CD4-positive, alpha-beta T cell (primary cell): ENCODE measurements around the gene HIPK2. TPM values are rescaled to one million over a fixed set of nuclear protein-coding genes. Genes with fewer than 3 reads are reported as not detected.

ENCODE experiments used
- ATAC-seq: fragments of 200-7000 bp; cut with Tn5 transposase; one replicate; pipeline ENCODE4 v1.10.0; 2022; ENCODE audit warnings: mild to moderate bottlenecking; ENCODE audit not compliant: poor library complexity
- CTCF ChIA-PET: fragments of 350-600 bp; sonication (Branson Sonifier 250); formaldehyde crosslinking; loops from one replicate; lab custom pipeline; 2021; ENCODE audit warnings: antibody characterized with exemption, inconsistent platforms; lab: Charles Lee
- POLR2A ChIA-PET: fragments of 350-600 bp; sonication (Branson Sonifier 250); formaldehyde crosslinking; loops from one replicate; lab custom pipeline; 2021; ENCODE audit warnings: antibody characterized with exemption, inconsistent platforms; lab: Charles Lee
- DNase-seq, 14 experiments: peaks; one replicate each; pipeline ENCODE4 v3.0.0-alpha.2; 2013 to 2020; ENCODE audit warnings: mixed read lengths in 2 of 14
- H3K27ac ChIP-seq, 2 donors: one replicate each; pipeline versions ENCODE4 v1.5.1 to v1.7.0; 2013; ENCODE audit warnings: low read length in 2 of 2, low read depth in 1 of 2, mild to moderate bottlenecking in 1 of 2
- H3K27me3 ChIP-seq, 2 experiments: 1 replicate in 1 of 2; 2 replicates in 1 of 2; pipeline versions ENCODE4 v1.6.1 to v1.7.0; 2013; ENCODE audit warnings: low read length in 2 of 2, control low read depth in 1 of 2, mild to moderate bottlenecking in 1 of 2, moderate library complexity in 1 of 2; ENCODE audit not compliant: insufficient read depth in 2 of 2, control insufficient read depth in 1 of 2
- H3K36me3 ChIP-seq: one replicate; pipeline ENCODE4 v1.6.1; 2013; ENCODE audit warnings: low read length, control low read depth; ENCODE audit not compliant: insufficient read depth
- H3K4me1 ChIP-seq: one replicate; pipeline ENCODE4 v1.6.1; 2013; ENCODE audit warnings: low read length, control low read depth; ENCODE audit not compliant: insufficient read depth
- H3K4me3 ChIP-seq: one replicate; pipeline ENCODE4 v1.5.1; 2013; ENCODE audit warnings: mild to moderate bottlenecking, low read length, moderate library complexity
- H3K9me3 ChIP-seq, 2 experiments: 1 replicate in 1 of 2; 2 replicates in 1 of 2; pipeline versions ENCODE4 v1.6.1 to v1.7.0; 2013; ENCODE audit warnings: low read length in 2 of 2, mild to moderate bottlenecking in 2 of 2, control low read depth in 1 of 2, moderate library complexity in 1 of 2; ENCODE audit not compliant: control insufficient read depth in 1 of 2, insufficient read depth in 1 of 2
- H3K27ac Mint-ChIP-seq: one replicate; pipeline ENCODE4 v1.8.0; 2020; ENCODE audit warnings: mixed read lengths
- H3K27me3 Mint-ChIP-seq: one replicate; pipeline ENCODE4 v1.8.0; 2021; ENCODE audit warnings: mixed read lengths
- H3K36me3 Mint-ChIP-seq: one replicate; pipeline ENCODE4 v1.8.0; 2021; ENCODE audit warnings: low read depth, mixed read lengths
- H3K4me1 Mint-ChIP-seq: one replicate; pipeline ENCODE4 v1.8.0; 2021; ENCODE audit warnings: low read depth, mixed read lengths
- H3K4me3 Mint-ChIP-seq: one replicate; pipeline ENCODE4 v1.8.0; 2020; ENCODE audit warnings: mild to moderate bottlenecking, mixed read lengths
- H3K9me3 Mint-ChIP-seq: one replicate; pipeline ENCODE4 v1.8.0; 2020; ENCODE audit warnings: mixed read lengths
- intact Hi-C, 2 experiments: fragments of 100-400 bp; cut with DNase I in 1 of 2; cut with micrococcal nuclease in 1 of 2; formaldehyde crosslinking; loops; one replicate each; pipeline versions ENCODE4 v1.15.1 to v1.9.0; 2023 to 2025; cut with DNase I, micrococcal nuclease
- total RNA-seq, 174 experiments: library from RNA in 2 of 174; stranded (reverse) in 2 of 174; gene quantifications; one replicate each; pipeline ENCODE4 v1.2.3 and lab custom pipeline; 2021 to 2026
- TF ChIP-seq, protein P1 (sequence below): fragments of 200-600 bp; IDR thresholded peaks from one replicate; pipeline ENCODE4 v1.8.0; 2022; ENCODE audit warnings: antibody characterized with exemption, mild to moderate bottlenecking

HIPK2 gene
- total RNA-seq, 2 experiments from 2014 or later, result 36.5 to 37.0 TPM

DNA sequence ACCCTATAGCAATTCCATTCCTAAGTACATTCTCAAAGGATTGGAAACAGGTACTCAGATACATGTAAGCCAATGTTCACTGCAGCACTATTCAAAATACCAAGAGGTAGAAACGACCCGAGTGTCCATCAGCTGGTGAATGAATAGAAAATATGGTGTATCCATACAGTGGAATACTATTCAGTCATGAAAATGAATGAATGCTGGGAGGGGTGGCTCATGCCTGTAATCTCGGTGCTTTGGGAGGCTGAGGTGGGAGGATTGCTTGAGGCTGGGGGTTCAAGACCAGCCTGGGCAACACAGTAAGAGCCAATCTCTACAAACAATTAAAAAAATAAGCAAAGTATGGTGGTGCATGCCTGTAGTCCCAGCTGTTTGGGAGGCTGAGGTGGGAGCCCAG lies 191.5 kb downstream of the HIPK2 start:
- Mint-ChIP-seq H3K4me1 (peaks cover 13% of the 10 kb centered on the region), H3K36me3 (peaks cover 93% of the 10 kb centered on the region), H3K4me3 (no peak overlapping the region), H3K27me3 (no peaks in the 10 kb centered on the region), H3K27ac (no peak overlapping the region), H3K9me3 (no peaks in the 10 kb centered on the region)
- Histone ChIP-seq H3K4me1 (peaks cover 4% of the 10 kb centered on the region), H3K27ac (no peak overlapping the region), H3K9me3 (no peaks in the 10 kb centered on the region), H3K36me3 (peaks cover 57% of the 10 kb centered on the region), H3K4me3 (no peak overlapping the region), H3K27me3 (no peaks in the 10 kb centered on the region)
- intact Hi-C loops, result no loop called here
- DNase-seq (no peak), ATAC-seq (no peak)
- TF ChIP-seq, protein P1, sequence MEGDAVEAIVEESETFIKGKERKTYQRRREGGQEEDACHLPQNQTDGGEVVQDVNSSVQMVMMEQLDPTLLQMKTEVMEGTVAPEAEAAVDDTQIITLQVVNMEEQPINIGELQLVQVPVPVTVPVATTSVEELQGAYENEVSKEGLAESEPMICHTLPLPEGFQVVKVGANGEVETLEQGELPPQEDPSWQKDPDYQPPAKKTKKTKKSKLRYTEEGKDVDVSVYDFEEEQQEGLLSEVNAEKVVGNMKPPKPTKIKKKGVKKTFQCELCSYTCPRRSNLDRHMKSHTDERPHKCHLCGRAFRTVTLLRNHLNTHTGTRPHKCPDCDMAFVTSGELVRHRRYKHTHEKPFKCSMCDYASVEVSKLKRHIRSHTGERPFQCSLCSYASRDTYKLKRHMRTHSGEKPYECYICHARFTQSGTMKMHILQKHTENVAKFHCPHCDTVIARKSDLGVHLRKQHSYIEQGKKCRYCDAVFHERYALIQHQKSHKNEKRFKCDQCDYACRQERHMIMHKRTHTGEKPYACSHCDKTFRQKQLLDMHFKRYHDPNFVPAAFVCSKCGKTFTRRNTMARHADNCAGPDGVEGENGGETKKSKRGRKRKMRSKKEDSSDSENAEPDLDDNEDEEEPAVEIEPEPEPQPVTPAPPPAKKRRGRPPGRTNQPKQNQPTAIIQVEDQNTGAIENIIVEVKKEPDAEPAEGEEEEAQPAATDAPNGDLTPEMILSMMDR, result no peak
- ChIA-PET CTCF (no interaction called here), POLR2A (no interaction called here)

DNA sequence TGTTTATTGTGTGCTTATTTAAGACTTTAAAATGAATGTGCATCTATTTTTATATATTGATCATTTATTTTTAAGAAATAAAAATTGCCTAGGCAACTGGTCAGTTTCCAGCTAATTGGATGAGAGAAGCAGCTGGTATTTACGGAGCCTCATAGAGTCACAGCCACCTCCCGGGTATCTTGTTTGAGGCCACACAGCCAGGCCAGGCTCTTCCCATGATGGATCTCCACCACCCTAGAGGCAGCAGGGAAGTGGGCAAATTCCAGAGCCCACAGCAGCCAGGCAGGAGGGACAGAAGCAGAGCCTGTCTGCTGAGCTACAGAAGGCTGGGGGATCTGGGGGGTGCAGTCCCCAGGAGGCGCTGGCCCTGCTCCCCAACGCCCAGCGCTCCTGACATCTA lies 192.8 kb downstream of the HIPK2 start:
- Histone ChIP-seq H3K4me3 (no peak overlapping the region), H3K9me3 (no peaks in the 10 kb centered on the region), H3K27me3 (no peaks in the 10 kb centered on the region), H3K27ac (no peak overlapping the region), H3K36me3 (peaks cover 60% of the 10 kb centered on the region), H3K4me1 (peaks cover 4% of the 10 kb centered on the region)
- Mint-ChIP-seq H3K36me3 (peaks cover 93% of the 10 kb centered on the region), H3K4me1 (peaks cover 13% of the 10 kb centered on the region), H3K4me3 (no peak overlapping the region), H3K27ac (no peak overlapping the region), H3K9me3 (no peaks in the 10 kb centered on the region), H3K27me3 (no peaks in the 10 kb centered on the region)
- TF ChIP-seq, protein P1, result no peak
- ChIA-PET CTCF (no interaction called here), POLR2A (no interaction called here)
- intact Hi-C loops, result no loop called here
- ATAC-seq (no peak), DNase-seq (no peak)

DNA sequence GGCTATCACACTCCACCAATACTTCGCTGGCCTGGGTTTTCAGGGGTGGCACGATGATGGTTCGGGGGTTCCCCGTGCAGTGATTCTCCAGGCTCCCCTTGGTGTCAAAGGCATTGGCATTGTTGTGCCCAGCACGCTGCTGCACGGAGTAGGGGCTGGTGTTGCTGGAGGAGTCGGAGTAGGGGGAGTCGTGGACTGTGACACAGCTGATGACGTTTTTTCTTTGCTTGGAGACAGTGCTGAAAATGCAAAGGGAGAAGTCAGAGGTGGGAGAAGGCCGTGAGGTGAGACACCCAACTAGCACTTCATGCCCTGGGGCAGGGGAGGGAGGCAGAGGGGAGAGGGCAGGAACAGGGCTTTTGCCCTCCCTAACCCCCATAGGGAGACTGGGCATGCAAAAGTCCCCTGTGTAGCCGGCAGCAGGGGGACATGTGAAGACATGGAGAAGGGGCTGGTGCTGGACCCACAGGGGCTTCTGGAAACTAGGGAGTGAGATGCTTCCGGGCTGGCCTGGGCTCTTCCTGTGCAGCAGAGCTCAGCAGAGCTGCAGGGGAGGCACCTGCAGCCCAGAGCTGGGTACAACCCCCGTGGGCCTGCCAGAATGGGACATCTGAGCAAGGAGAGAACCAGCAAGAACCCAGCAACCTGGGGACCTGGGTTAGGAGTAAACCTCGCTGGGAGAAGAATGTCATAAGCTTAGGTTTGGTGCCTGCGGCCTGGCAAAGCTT lies 193.8 kb downstream of the HIPK2 start:
- H3K9me3 ChIP-seq, result no peaks in the 10 kb centered on the region
- DNase-seq, result peak in 1 of 14 experiments; percentile 19
- H3K27me3 Mint-ChIP-seq, result no peaks in the 10 kb centered on the region
- H3K4me1 Mint-ChIP-seq, result peaks cover 13% of the 10 kb centered on the region
- H3K9me3 Mint-ChIP-seq, result no peaks in the 10 kb centered on the region
- no peak overlapping the region for H3K27ac ChIP-seq
- CTCF ChIA-PET, result no interaction called here
- intact Hi-C loops, result no loop called here
- no peak overlapping the region for H3K4me3 Mint-ChIP-seq
- H3K36me3 Mint-ChIP-seq, result peaks cover 93% of the 10 kb centered on the region
- H3K4me3 ChIP-seq, result no peak overlapping the region
- H3K27ac Mint-ChIP-seq, result peak overlapping the region; percentile 47
- peaks cover 66% of the 10 kb centered on the region for H3K36me3 ChIP-seq
- H3K4me1 ChIP-seq, result peaks cover 4% of the 10 kb centered on the region
- no peaks in the 10 kb centered on the region for H3K27me3 ChIP-seq
- no peak for ATAC-seq
- POLR2A ChIA-PET, result no interaction called here
- TF ChIP-seq, protein P1, result no peak
